GM23338 (cell line): ENCODE data around the gene FGF9. TPM values are rescaled to one million over a fixed set of nuclear protein-coding genes. Genes with fewer than 3 reads are reported as not detected.

ENCODE experiments used
- ATAC-seq: fragments of 200-7000 bp; cut with Tn5 transposase; 3 replicates; pipeline ENCODE4 v1.9.1; 2020
- DNase-seq: peaks from one replicate; pipeline ENCODE4 v3.0.0-alpha.2; 2015; ENCODE audit warnings: low spot score
- H2AFZ ChIP-seq: fragments of 200-600 bp; sonication (generic); 2 replicates; pipeline ENCODE4 v1.8.0; 2016; ENCODE audit warnings: antibody characterized with exemption, mild to moderate bottlenecking, moderate library complexity
- H3F3A ChIP-seq: fragments of 200-600 bp; sonication (generic); replicated peaks from 2 replicates; pipeline ENCODE4 v1.8.0; 2017; ENCODE audit warnings: antibody characterized with exemption, mixed run types, low read depth
- H3K27ac ChIP-seq: fragments of 200-600 bp; sonication (generic); 2 replicates; pipeline ENCODE4 v1.6.1; 2016; ENCODE audit warnings: low read depth
- H3K27me3 ChIP-seq: fragments of 200-600 bp; sonication (generic); 2 replicates; pipeline ENCODE4 v1.8.0; 2016; ENCODE audit warnings: mild to moderate bottlenecking, mixed run types, moderate library complexity; ENCODE audit not compliant: insufficient read depth
- H3K36me3 ChIP-seq: fragments of 200-600 bp; sonication (generic); 2 replicates; pipeline ENCODE4 v1.8.0; 2016; ENCODE audit warnings: mild to moderate bottlenecking; ENCODE audit not compliant: insufficient read depth
- H3K4me1 ChIP-seq: fragments of 200-600 bp; sonication (generic); 2 replicates; pipeline ENCODE4 v1.8.0; 2016; ENCODE audit warnings: mild to moderate bottlenecking, moderate library complexity; ENCODE audit not compliant: insufficient read depth
- H3K4me2 ChIP-seq: fragments of 200-600 bp; sonication (generic); 2 replicates; pipeline ENCODE4 v1.7.1; 2017; ENCODE audit warnings: mixed run types
- H3K4me3 ChIP-seq: fragments of 200-600 bp; sonication (generic); 2 replicates; pipeline ENCODE4 v1.6.1; 2016; ENCODE audit warnings: mixed run types
- H3K79me2 ChIP-seq: fragments of 200-600 bp; sonication (generic); replicated peaks from 2 replicates; pipeline ENCODE4 v1.8.0; 2017; ENCODE audit warnings: mild to moderate bottlenecking; ENCODE audit not compliant: insufficient read depth
- H3K9me2 ChIP-seq: fragments of 200-600 bp; sonication (generic); 2 replicates; pipeline ENCODE4 v1.8.0; 2017; ENCODE audit not compliant: insufficient read depth
- H4K20me1 ChIP-seq: fragments of 200-600 bp; sonication (generic); replicated peaks from 2 replicates; pipeline ENCODE4 v1.8.0; 2017; ENCODE audit warnings: mild to moderate bottlenecking; ENCODE audit not compliant: insufficient read depth
- H3K27ac Mint-ChIP-seq: 2 replicates; pipeline ENCODE4 v1.8.0; 2020; ENCODE audit warnings: inconsistent platforms, mild to moderate bottlenecking, moderate library complexity, mixed read lengths
- H3K27me3 Mint-ChIP-seq: 3 replicates; pipeline ENCODE4 v1.8.0; 2022; ENCODE audit warnings: low read depth, mild to moderate bottlenecking, moderate library complexity, mixed read lengths, inconsistent platforms; ENCODE audit not compliant: insufficient read depth, poor library complexity
- H3K36me3 Mint-ChIP-seq: 3 replicates; pipeline ENCODE4 v1.8.0; 2021; ENCODE audit warnings: low read depth, mild to moderate bottlenecking, inconsistent platforms, moderate library complexity, mixed read lengths
- H3K4me1 Mint-ChIP-seq: 3 replicates; pipeline ENCODE4 v1.8.0; 2020; ENCODE audit warnings: mild to moderate bottlenecking, inconsistent platforms, mixed read lengths
- H3K4me3 Mint-ChIP-seq: 3 replicates; pipeline ENCODE4 v1.8.0; 2021; ENCODE audit warnings: moderate library complexity, mild to moderate bottlenecking, inconsistent platforms, mixed read lengths
- H3K9me3 Mint-ChIP-seq: 3 replicates; pipeline ENCODE4 v1.8.0; 2020; ENCODE audit warnings: moderate library complexity, mild to moderate bottlenecking, inconsistent platforms, mixed read lengths
- EZH2 ChIP-seq: fragments of 200-600 bp; sonication (generic); IDR thresholded peaks from one replicate; pipeline ENCODE4 v1.8.0; 2017; ENCODE audit warnings: antibody characterized with exemption, mild to moderate bottlenecking, low read depth; ENCODE audit not compliant: unreplicated experiment
- polyA plus RNA-seq: library from polyadenylated mRNA; unstranded; fragments of >200 nt; fragmentation: Nextera tagmentation; extraction: Ambion mirVana; gene quantifications from 2 replicates; pipeline ENCODE4 v1.2.1, GENCODE V29; 2016
- total RNA-seq: library from RNA; depleted of rRNA; stranded (reverse); fragments of >200 nt; shearing (Covaris generic); gene quantifications from 2 replicates; pipeline ENCODE4 v1.2.3, GENCODE V29; 2014
- TF ChIP-seq, protein P1 (sequence below): fragments of 250-450 bp; sonication (Bioruptor Pico); IDR thresholded peaks from 2 replicates; pipeline ENCODE4 v1.5.0; 2020; ENCODE audit warnings: mild to moderate bottlenecking, moderate library complexity
- TF ChIP-seq, protein P2 (sequence below), 2 experiments: fragments of 200-600 bp in 1 of 2; sonication (generic) in 1 of 2; conservative IDR thresholded peaks; 2 replicates each; pipeline versions ENCODE4 v1.5.1 to v1.6.1; 2016 to 2017; ENCODE audit warnings: antibody characterized with exemption in 2 of 2, low read depth in 2 of 2, mild to moderate bottlenecking in 2 of 2, moderate library complexity in 1 of 2

FGF9 gene
- total and polyA plus RNA-seq, 2 experiments from 2014 or later: 0.27 TPM; not detected in 1

DNA sequence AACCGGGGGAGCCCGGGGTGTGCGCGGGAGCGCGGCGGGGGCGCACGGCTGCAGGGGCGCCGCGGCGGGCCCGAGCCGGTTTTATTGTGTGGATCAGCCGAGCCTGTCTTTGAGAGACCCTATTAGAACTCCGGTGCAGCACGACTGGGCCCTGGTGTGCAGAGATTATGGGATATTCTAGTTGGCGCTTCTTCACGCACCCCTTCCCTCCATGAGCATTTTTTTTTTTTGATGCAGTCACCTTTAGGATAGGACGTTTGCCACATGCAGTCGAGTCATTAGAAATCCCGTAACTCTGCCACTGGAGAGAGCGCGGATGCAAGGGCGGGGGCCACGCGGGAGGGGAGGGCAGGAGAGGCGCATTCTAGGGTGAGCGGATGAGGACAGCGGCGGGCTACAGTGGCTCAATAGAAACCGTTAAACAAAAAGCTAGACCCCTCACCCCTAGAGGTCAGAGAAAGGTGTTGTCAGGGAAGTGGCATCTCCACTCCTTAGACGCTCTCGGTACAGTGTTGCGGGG is 3.7 kb downstream of the FGF9 start:
- H3K27me3 Mint-ChIP-seq: peaks cover 65% of the 10 kb centered on the region
- peaks cover 29% of the 10 kb centered on the region for H3K4me1 Mint-ChIP-seq
- no peaks in the 10 kb centered on the region for H3K9me2 ChIP-seq
- TF ChIP-seq, protein P1, sequence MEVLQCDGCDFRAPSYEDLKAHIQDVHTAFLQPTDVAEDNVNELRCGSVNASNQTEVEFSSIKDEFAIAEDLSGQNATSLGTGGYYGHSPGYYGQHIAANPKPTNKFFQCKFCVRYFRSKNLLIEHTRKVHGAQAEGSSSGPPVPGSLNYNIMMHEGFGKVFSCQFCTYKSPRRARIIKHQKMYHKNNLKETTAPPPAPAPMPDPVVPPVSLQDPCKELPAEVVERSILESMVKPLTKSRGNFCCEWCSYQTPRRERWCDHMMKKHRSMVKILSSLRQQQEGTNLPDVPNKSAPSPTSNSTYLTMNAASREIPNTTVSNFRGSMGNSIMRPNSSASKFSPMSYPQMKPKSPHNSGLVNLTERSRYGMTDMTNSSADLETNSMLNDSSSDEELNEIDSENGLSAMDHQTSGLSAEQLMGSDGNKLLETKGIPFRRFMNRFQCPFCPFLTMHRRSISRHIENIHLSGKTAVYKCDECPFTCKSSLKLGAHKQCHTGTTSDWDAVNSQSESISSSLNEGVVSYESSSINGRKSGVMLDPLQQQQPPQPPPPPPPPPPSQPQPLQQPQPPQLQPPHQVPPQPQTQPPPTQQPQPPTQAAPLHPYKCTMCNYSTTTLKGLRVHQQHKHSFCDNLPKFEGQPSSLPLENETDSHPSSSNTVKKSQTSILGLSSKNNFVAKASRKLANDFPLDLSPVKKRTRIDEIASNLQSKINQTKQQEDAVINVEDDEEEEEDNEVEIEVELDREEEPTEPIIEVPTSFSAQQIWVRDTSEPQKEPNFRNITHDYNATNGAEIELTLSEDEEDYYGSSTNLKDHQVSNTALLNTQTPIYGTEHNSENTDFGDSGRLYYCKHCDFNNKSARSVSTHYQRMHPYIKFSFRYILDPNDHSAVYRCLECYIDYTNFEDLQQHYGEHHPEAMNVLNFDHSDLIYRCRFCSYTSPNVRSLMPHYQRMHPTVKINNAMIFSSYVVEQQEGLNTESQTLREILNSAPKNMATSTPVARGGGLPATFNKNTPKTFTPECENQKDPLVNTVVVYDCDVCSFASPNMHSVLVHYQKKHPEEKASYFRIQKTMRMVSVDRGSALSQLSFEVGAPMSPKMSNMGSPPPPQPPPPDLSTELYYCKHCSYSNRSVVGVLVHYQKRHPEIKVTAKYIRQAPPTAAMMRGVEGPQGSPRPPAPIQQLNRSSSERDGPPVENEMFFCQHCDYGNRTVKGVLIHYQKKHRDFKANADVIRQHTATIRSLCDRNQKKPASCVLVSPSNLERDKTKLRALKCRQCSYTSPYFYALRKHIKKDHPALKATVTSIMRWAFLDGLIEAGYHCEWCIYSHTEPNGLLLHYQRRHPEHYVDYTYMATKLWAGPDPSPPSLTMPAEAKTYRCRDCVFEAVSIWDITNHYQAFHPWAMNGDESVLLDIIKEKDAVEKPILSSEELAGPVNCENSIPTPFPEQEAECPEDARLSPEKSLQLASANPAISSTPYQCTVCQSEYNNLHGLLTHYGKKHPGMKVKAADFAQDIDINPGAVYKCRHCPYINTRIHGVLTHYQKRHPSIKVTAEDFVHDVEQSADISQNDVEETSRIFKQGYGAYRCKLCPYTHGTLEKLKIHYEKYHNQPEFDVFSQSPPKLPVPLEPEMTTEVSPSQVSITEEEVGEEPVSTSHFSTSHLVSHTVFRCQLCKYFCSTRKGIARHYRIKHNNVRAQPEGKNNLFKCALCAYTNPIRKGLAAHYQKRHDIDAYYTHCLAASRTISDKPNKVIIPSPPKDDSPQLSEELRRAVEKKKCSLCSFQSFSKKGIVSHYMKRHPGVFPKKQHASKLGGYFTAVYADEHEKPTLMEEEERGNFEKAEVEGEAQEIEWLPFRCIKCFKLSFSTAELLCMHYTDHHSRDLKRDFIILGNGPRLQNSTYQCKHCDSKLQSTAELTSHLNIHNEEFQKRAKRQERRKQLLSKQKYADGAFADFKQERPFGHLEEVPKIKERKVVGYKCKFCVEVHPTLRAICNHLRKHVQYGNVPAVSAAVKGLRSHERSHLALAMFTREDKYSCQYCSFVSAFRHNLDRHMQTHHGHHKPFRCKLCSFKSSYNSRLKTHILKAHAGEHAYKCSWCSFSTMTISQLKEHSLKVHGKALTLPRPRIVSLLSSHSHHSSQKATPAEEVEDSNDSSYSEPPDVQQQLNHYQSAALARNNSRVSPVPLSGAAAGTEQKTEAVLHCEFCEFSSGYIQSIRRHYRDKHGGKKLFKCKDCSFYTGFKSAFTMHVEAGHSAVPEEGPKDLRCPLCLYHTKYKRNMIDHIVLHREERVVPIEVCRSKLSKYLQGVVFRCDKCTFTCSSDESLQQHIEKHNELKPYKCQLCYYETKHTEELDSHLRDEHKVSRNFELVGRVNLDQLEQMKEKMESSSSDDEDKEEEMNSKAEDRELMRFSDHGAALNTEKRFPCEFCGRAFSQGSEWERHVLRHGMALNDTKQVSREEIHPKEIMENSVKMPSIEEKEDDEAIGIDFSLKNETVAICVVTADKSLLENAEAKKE: no peak
- peak; percentile 76 for TF ChIP-seq EZH2
- TF ChIP-seq, protein P2, sequence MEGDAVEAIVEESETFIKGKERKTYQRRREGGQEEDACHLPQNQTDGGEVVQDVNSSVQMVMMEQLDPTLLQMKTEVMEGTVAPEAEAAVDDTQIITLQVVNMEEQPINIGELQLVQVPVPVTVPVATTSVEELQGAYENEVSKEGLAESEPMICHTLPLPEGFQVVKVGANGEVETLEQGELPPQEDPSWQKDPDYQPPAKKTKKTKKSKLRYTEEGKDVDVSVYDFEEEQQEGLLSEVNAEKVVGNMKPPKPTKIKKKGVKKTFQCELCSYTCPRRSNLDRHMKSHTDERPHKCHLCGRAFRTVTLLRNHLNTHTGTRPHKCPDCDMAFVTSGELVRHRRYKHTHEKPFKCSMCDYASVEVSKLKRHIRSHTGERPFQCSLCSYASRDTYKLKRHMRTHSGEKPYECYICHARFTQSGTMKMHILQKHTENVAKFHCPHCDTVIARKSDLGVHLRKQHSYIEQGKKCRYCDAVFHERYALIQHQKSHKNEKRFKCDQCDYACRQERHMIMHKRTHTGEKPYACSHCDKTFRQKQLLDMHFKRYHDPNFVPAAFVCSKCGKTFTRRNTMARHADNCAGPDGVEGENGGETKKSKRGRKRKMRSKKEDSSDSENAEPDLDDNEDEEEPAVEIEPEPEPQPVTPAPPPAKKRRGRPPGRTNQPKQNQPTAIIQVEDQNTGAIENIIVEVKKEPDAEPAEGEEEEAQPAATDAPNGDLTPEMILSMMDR (conservative IDR thresholded peaks at IDR 0.05; ENCODE audit: low read depth in 2 of 2): peak in 1 of 2 experiments; percentile 10; a peak in 1 of 4 replicates
- H3K9me3 Mint-ChIP-seq: no peaks in the 10 kb centered on the region; the same call in 2 of the 3 replicates
- H3K4me3 Mint-ChIP-seq: peak overlapping the region; percentile 80
- H3K36me3 ChIP-seq: no peaks in the 10 kb centered on the region
- H3K4me1 ChIP-seq: peaks cover 39% of the 10 kb centered on the region
- H2AFZ ChIP-seq: peak overlapping the region; percentile 80
- no peaks in the 10 kb centered on the region for H3K79me2 ChIP-seq
- no peaks in the 10 kb centered on the region for H3K36me3 Mint-ChIP-seq
- H3K27ac Mint-ChIP-seq: no peak overlapping the region
- DNase-seq: peak; percentile 65
- H3F3A ChIP-seq: peaks cover 5% of the 10 kb centered on the region
- peaks cover 87% of the 10 kb centered on the region for H3K27me3 ChIP-seq
- H3K4me2 ChIP-seq: peak overlapping the region; percentile 89
- peaks cover 12% of the 10 kb centered on the region for H4K20me1 ChIP-seq
- ATAC-seq: peak; percentile 17
- H3K27ac ChIP-seq: no peak overlapping the region
- peak overlapping the region; percentile 70 for H3K4me3 ChIP-seq
